GM18870 (cell line): Measurements from ENCODE around the gene ORM1.
"Not testable (repeated sequence)": the region's sequence is repeated elsewhere in the genome, so short reads cannot be mapped to it uniquely, and the experiment has no call there.

Source experiments
- ATAC-seq: cut with Tn5 transposase; IDR thresholded peaks from one replicate; pipeline ENCODE4 v1.9.1; 2021; ENCODE audit warnings: moderate library complexity; ENCODE audit not compliant: unreplicated experiment

The ORM1 gene

GRCh38 chr9:114322831-114323531, at the start of gene ORM1:
TSS of gene ORM1 (plus strand) at chr9:114323098. CDS start at chr9:114323134, 36 bp downstream.
- not testable (repeated sequence) for ATAC-seq

- ATAC-seq = no peak
Measured at GRCh38 chr9:114273461-114273881, 49.4 kb upstream of the ORM1 start.

GRCh38 chr9:114274217-114274616, 48.7 kb upstream of the ORM1 start:
- no peak for ATAC-seq

- ATAC-seq = no peak
Measured at GRCh38 chr9:114275246-114276004, 47.5 kb upstream of the ORM1 start.

- no peak for ATAC-seq
Measured at GRCh38 chr9:114276908-114277821, 45.7 kb upstream of the ORM1 start.

- no peak for ATAC-seq
Measured at GRCh38 chr9:114278356-114278755, 44.5 kb upstream of the ORM1 start.

GRCh38 chr9:114278881-114279570, 43.9 kb upstream of the ORM1 start:
- no peak for ATAC-seq

- no peak for ATAC-seq
Measured at GRCh38 chr9:114279693-114280092, 43.2 kb upstream of the ORM1 start.

GRCh38 chr9:114280636-114281472, 42.0 kb upstream of the ORM1 start:
- no peak for ATAC-seq

- no peak for ATAC-seq
Measured at GRCh38 chr9:114281473-114282103, 41.3 kb upstream of the ORM1 start.

GRCh38 chr9:114282104-114282485, 40.8 kb upstream of the ORM1 start:
- no peak for ATAC-seq

- no peak for ATAC-seq
Measured at GRCh38 chr9:114282507-114282906, 40.4 kb upstream of the ORM1 start.

GRCh38 chr9:114282926-114283325, 40.0 kb upstream of the ORM1 start:
- ATAC-seq = no peak

- no peak for ATAC-seq
Measured at GRCh38 chr9:114283551-114284111, 39.3 kb upstream of the ORM1 start.

GRCh38 chr9:114284316-114285060, 38.4 kb upstream of the ORM1 start:
- ATAC-seq = no peak

- no peak for ATAC-seq
Measured at GRCh38 chr9:114285166-114285867, 37.6 kb upstream of the ORM1 start.

GRCh38 chr9:114286146-114286679, 36.7 kb upstream of the ORM1 start:
- ATAC-seq = no peak
